ENCODE data around the gene ITSN1. TPM values are rescaled to one million over a fixed set of nuclear protein-coding genes. Genes with fewer than 3 reads are reported as not detected.

The ITSN1 gene
- polyA plus RNA-seq, 1 donor from 2014 or later = 0.01 TPM

- Mint-ChIP-seq H3K27me3 (peaks cover 3% of the 10 kb centered on the region), H3K27ac (no peak overlapping the region), H3K4me3 (no peak overlapping the region), H3K9me3 (peaks cover 2 to 14% (median 13%) of the 10 kb centered on the region in 3 donors), H3K4me1 (no peaks in the 10 kb centered on the region), H3K36me3 (no peaks in the 10 kb centered on the region)
Measured at GRCh38 chr21:33751120-33751519, 108.8 kb downstream of the ITSN1 start.

DNA sequence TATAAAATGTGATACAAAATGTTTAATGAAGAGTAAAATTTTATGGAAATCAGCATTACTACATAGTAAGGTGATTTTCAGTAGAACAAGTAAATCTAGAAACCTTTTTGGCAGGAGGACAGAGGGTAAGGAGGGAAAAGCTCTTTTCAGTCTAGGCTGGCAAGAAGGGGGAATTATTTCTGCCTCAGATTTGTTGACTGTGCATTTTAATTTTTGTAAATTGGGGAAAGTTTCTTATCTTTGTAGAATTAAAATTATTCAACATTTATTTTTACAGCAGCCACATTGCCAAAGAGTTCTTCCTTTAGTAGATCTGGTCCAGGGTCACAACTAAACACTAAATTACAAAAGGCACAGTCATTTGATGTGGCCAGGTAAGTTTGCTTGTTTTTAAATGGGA is 109.2 kb downstream of the ITSN1 start:
- peaks cover 3% of the 10 kb centered on the region for H3K27me3 Mint-ChIP-seq
- no peak overlapping the region for H3K27ac Mint-ChIP-seq
- H3K4me3 Mint-ChIP-seq = no peak overlapping the region
- H3K9me3 Mint-ChIP-seq = peaks cover 2 to 14% (median 10%) of the 10 kb centered on the region in 3 donors
- no peaks in the 10 kb centered on the region for H3K4me1 Mint-ChIP-seq
- H3K36me3 Mint-ChIP-seq = no peaks in the 10 kb centered on the region

- Mint-ChIP-seq H3K27me3 (peaks cover 3% of the 10 kb centered on the region), H3K27ac (no peak overlapping the region), H3K36me3 (no peaks in the 10 kb centered on the region), H3K9me3 (peaks cover 2 to 8% (median 4%) of the 10 kb centered on the region in 3 donors), H3K4me1 (no peaks in the 10 kb centered on the region), H3K4me3 (no peak overlapping the region)
Measured at GRCh38 chr21:33752260-33752659, 110.0 kb downstream of the ITSN1 start.

- Mint-ChIP-seq H3K36me3 (no peaks in the 10 kb centered on the region), H3K4me1 (no peaks in the 10 kb centered on the region), H3K9me3 (no peaks in the 10 kb centered on the region), H3K27me3 (peaks cover 3% of the 10 kb centered on the region), H3K4me3 (no peak overlapping the region), H3K27ac (no peak overlapping the region)
Measured at GRCh38 chr21:33753886-33754285, 111.6 kb downstream of the ITSN1 start.

DNA sequence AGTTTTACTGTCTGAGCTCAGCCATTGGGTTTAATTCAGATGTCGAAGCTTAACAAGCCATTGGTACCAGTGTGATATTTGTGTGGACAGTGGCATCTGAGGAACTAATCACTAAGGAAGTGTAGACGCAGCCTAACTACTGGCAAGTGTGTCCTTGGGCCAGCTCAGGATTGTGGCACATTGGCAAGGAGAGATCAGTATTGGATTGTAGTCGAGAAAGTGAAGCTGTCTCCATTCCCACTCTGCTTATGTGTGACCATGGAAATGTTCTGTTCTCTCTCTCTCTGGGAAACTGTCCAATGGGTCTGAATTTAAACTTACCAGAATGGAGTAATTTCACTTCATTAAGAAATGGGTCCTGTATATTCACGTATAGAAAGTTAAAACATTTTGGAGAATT is 112.2 kb downstream of the ITSN1 start:
- H3K36me3 Mint-ChIP-seq = no peaks in the 10 kb centered on the region
- H3K4me3 Mint-ChIP-seq = no peak overlapping the region
- H3K9me3 Mint-ChIP-seq = no peaks in the 10 kb centered on the region
- peaks cover 3% of the 10 kb centered on the region for H3K27me3 Mint-ChIP-seq
- no peak overlapping the region for H3K27ac Mint-ChIP-seq
- H3K4me1 Mint-ChIP-seq = no peaks in the 10 kb centered on the region

DNA sequence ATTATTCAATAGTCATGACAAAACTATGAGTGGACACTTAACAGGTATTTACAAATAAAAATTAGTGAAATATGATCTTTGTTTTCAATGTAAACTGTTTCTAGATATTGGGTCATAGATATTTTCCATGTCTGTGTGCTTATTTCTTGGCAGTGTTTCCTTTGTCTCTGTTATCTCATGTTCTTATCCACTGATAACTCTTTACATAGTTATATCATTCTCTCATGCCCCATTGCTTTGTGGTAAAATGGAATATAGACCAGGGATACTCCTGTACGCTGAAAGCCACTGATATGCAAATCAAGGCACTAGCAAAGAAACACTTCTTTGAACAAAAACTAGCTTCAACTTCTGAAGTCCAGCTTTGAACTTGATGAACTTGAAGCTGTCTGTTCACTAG is 113.1 kb downstream of the ITSN1 start:
- Mint-ChIP-seq H3K27ac (no peak overlapping the region), H3K4me3 (no peak overlapping the region), H3K27me3 (peaks cover 3% of the 10 kb centered on the region), H3K4me1 (no peaks in the 10 kb centered on the region), H3K9me3 (no peaks in the 10 kb centered on the region), H3K36me3 (no peaks in the 10 kb centered on the region)

- Mint-ChIP-seq H3K27ac (no peak overlapping the region), H3K4me1 (no peaks in the 10 kb centered on the region), H3K9me3 (no peaks in the 10 kb centered on the region), H3K27me3 (peaks cover 2% of the 10 kb centered on the region), H3K4me3 (no peak overlapping the region), H3K36me3 (peaks cover 2% of the 10 kb centered on the region)
Measured at GRCh38 chr21:33760641-33761440, 118.5 kb downstream of the ITSN1 start.

DNA sequence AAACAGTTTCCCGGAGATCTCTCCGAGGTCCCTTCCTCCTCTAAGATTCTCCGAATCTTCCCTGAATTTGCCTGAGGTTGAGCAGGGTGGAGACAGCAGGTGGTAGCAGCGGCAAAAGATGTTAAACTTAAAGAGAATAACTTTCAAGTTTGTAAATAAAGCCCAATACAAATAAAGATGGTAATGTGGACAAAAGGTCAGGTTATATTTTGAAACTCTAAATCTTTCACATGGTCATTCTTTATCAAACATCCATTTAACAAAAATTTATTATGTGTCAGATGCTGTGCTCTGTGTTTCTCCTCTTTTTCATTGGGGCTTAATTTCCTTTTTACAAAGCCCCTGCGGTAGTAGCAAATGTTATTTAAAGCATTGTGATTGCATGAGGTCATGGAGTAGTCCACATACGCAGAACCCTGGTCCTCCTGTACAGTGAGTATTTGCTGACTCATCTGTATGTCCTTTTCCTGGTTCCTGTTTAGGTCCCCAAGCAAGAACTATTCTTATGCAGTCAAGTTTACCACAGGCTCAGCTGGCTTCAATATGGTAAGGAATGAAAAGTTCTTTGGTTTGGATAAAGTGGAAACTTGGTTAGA is 119.2 kb downstream of the ITSN1 start:
- no peaks in the 10 kb centered on the region for H3K9me3 Mint-ChIP-seq
- no peak overlapping the region for H3K4me3 Mint-ChIP-seq
- H3K27ac Mint-ChIP-seq = no peak overlapping the region
- peaks cover 2% of the 10 kb centered on the region for H3K27me3 Mint-ChIP-seq
- H3K4me1 Mint-ChIP-seq = no peaks in the 10 kb centered on the region
- H3K36me3 Mint-ChIP-seq = peaks cover 7% of the 10 kb centered on the region

- Mint-ChIP-seq H3K27me3 (peaks cover 2% of the 10 kb centered on the region), H3K36me3 (peaks cover 8% of the 10 kb centered on the region), H3K4me1 (no peaks in the 10 kb centered on the region), H3K27ac (no peak overlapping the region), H3K4me3 (no peak overlapping the region), H3K9me3 (no peaks in the 10 kb centered on the region)
Measured at GRCh38 chr21:33762803-33763581, 120.7 kb downstream of the ITSN1 start.

DNA sequence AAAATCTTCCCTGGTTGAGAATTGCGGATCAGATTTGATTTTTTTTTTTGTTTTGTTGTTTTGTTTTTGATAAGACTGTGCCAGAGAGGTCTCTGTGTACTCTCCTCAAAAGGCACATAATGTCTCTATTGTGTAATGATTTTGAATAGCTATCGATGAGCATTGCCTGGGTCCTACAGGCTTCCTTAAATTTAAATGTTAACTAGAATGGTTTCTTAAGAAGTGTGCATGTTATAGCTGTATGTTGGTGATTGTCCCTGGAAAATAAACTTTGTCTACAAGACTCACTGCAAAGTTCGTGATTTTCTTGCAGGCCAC is 121.2 kb downstream of the ITSN1 start:
- Mint-ChIP-seq H3K4me1 (no peaks in the 10 kb centered on the region), H3K27ac (no peak overlapping the region), H3K4me3 (no peak overlapping the region), H3K36me3 (peaks cover 8% of the 10 kb centered on the region), H3K9me3 (no peaks in the 10 kb centered on the region), H3K27me3 (peaks cover 2% of the 10 kb centered on the region)

- no peak overlapping the region for H3K4me3 Mint-ChIP-seq
Measured at GRCh38 chr21:33767236-33767635, 124.9 kb downstream of the ITSN1 start.

DNA sequence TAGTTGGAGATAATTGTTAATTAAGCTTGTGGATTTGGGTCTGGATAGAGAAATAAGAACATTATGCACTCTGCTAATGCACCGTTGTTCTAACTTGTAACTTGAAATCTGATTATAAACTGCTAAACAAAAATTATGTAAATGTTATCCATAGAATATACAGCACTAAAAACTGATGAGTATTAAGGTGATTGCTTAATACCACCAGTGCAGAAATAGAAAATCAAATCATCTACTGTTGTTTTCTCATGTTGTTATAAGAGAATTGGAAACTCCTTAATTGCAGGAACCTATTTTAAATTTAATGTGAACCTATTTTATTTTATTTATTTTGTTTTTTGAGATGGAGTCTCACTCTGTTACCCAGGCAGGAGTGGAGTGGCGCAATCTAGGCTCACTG is 125.7 kb downstream of the ITSN1 start:
- no peaks in the 10 kb centered on the region for H3K4me1 Mint-ChIP-seq
- H3K27ac Mint-ChIP-seq = no peak overlapping the region
- H3K9me3 Mint-ChIP-seq = peaks cover 0 to 3% (median 0%) of the 10 kb centered on the region in 3 donors
- no peak overlapping the region for H3K4me3 Mint-ChIP-seq
- H3K36me3 Mint-ChIP-seq = peaks cover 14% of the 10 kb centered on the region
- peaks cover 2% of the 10 kb centered on the region for H3K27me3 Mint-ChIP-seq

More at GRCh38 chr21:33767236-33767635, 124.9 kb downstream of the ITSN1 start:
- Mint-ChIP-seq H3K27ac (no peak overlapping the region), H3K9me3 (peaks cover 0 to 3% (median 0%) of the 10 kb centered on the region in 3 donors), H3K4me1 (no peaks in the 10 kb centered on the region), H3K36me3 (peaks cover 14% of the 10 kb centered on the region), H3K27me3 (peaks cover 2% of the 10 kb centered on the region)

DNA sequence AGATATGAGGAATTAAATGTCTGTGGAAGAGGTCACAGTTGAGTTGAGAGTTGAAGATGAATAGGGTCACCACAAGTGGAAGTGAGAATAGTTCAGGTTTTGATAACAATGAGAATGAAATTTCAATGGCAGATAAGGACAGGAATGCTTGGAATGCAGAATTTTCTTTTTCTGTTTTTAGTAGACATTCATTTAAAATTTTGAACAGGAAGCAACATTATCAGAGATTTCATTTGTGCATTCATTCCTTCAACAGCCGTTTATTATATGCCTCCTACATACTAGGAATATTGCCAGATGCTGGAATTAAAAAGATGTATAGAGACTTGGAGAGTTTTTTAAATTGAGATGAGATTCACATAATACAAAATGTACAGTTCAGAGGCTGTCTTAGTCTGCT is 126.8 kb downstream of the ITSN1 start:
- H3K4me1 Mint-ChIP-seq = no peaks in the 10 kb centered on the region
- H3K4me3 Mint-ChIP-seq = no peak overlapping the region
- H3K27ac Mint-ChIP-seq = no peak overlapping the region
- H3K36me3 Mint-ChIP-seq = peaks cover 14% of the 10 kb centered on the region
- H3K9me3 Mint-ChIP-seq = peaks cover 0 to 3% (median 0%) of the 10 kb centered on the region in 3 donors
- no peaks in the 10 kb centered on the region for H3K27me3 Mint-ChIP-seq

DNA sequence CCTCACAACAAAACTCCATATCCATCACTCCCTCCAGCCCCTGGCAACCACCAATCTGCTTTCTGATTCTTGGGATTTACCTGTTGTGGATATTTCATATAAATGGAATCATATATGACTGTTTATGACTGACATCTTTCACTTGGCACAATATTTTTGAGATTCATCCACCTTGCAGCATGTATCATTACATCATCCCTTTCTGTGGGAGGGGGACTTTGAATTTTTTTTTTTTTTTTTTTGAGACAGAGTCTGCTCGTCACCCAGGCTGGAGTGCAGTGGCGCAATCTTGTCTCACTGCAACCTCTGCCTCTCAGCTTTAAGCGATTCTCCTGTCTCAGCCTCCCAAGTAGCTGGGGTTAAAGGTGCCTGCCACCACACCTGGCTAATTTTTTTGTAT is 128.2 kb downstream of the ITSN1 start:
- H3K4me1 Mint-ChIP-seq = no peaks in the 10 kb centered on the region
- no peaks in the 10 kb centered on the region for H3K27me3 Mint-ChIP-seq
- no peak overlapping the region for H3K4me3 Mint-ChIP-seq
- H3K9me3 Mint-ChIP-seq = peaks cover 0 to 3% (median 0%) of the 10 kb centered on the region in 3 donors
- no peak overlapping the region for H3K27ac Mint-ChIP-seq
- H3K36me3 Mint-ChIP-seq = peaks cover 12% of the 10 kb centered on the region

DNA sequence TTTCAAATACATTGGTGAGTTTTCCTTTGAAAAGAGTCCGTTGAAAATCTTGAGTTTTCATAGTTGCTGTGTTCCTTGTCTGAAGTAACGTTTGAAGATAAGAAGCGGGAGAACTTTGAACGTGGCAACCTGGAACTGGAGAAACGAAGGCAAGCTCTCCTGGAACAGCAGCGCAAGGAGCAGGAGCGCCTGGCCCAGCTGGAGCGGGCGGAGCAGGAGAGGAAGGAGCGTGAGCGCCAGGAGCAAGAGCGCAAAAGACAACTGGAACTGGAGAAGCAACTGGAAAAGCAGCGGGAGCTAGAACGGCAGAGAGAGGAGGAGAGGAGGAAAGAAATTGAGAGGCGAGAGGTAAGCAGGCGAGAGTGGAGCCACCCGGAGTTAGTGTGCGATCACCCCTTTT is 129.7 kb downstream of the ITSN1 start:
- peaks cover 6% of the 10 kb centered on the region for H3K36me3 Mint-ChIP-seq
- H3K4me3 Mint-ChIP-seq = no peak overlapping the region
- H3K4me1 Mint-ChIP-seq = no peaks in the 10 kb centered on the region
- peaks cover 0 to 3% (median 0%) of the 10 kb centered on the region in 3 donors for H3K9me3 Mint-ChIP-seq
- no peak overlapping the region for H3K27ac Mint-ChIP-seq
- H3K27me3 Mint-ChIP-seq = no peaks in the 10 kb centered on the region

Data from IgD-negative memory B cell (primary cell).